ENCODE results near the gene TMEM131L. TPM values are rescaled to one million over a fixed set of nuclear protein-coding genes. Genes with fewer than 3 reads are reported as not detected.

The TMEM131L gene
- total RNA-seq, 1 experiment from 2014 or later = 19.7 TPM

DNA sequence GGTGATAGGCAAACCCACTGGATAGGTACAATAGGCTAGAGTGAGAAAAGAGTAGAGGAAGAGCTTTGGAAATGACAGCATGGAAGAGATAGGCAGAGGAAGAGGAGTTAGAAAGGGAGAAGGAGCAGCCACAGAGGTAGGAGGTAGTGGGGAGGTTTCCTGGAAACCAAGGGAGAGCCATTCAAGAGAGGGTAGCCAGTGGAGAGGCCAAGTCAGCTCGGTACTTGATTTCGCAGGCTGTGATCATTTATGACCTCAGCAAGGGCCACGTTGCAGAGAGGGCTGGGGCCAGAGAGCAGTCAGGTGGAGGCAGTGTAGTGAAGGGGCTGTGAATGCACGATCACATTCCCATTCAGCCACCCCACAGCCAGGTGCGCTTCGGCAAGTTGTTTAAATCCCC, 76.0 kb downstream of the TMEM131L start:
- Histone ChIP-seq H3K4me1 (ENCODE audit: control insufficient read depth in 1 of 2, insufficient read depth in 2 of 2, low read length in 2 of 2) (no peaks in the 10 kb centered on the region), H2AFZ (ENCODE audit: low read depth, low read length, poor library complexity, severe bottlenecking) (no peak overlapping the region), H3K4me2 (ENCODE audit: low read length) (no peak overlapping the region), H3K9me2 (ENCODE audit: insufficient read depth) (no peaks in the 10 kb centered on the region), H3K9ac (ENCODE audit: low read length) (no peak overlapping the region), H3K27me3 (ENCODE audit: insufficient read depth, low read length) (no peaks in the 10 kb centered on the region), H3K4me3 (replicated peaks in 1 of 2; ENCODE audit: low read depth in 1 of 2, low read length in 2 of 2) (no peak overlapping the region), H3K9me3 (ENCODE audit: control insufficient read depth in 1 of 2, insufficient read depth in 1 of 2, low read depth in 1 of 2, low read length in 2 of 2) (no peaks in the 10 kb centered on the region), H3K36me3 (ENCODE audit: control insufficient read depth in 1 of 2, insufficient read depth in 2 of 2, low read length in 2 of 2) (no peaks in the 10 kb centered on the region), H3K79me2 (ENCODE audit: insufficient read depth, low read length) (peaks cover 4% of the 10 kb centered on the region; the same call in 1 of the 2 replicates), H3K27ac (ENCODE audit: low read depth, low read length) (no peak overlapping the region), H4K20me1 (ENCODE audit: insufficient read depth) (no peaks in the 10 kb centered on the region)
- ATAC-seq (no peak), DNase-seq (ENCODE audit: low read depth, low spot score) (no peak)
- ChIA-PET CTCF (no interaction called here), RAD21 (ENCODE audit: low non-redundant PET in 1 of 2, low total read pairs in 2 of 2, uncharacterized antibody in 2 of 2, unreplicated experiment in 2 of 2) (interaction anchor here in 1 of 2 experiments (0.6 kb wide), 1 partner anchor 46 kb away, joined by 4 read pairs; no protein-coding TSS in a partner anchor), POLR2A (no interaction called here)
- intact Hi-C loops (cut with micrococcal nuclease) = no loop called here
- no TSS peak for BruUV-seq (replicated peaks)
- no peak for TF ChIP-seq EZH2 (IDR thresholded peaks at IDR 0.05)
- no peak for TF ChIP-seq RAD21 (IDR thresholded peaks at IDR 0.05; ENCODE audit: low read depth)
- no peak for TF ChIP-seq POLR2A (IDR thresholded peaks at IDR 0.05; ENCODE audit: borderline replicate concordance, extremely low read depth, insufficient read depth, insufficient read length)
- TF ChIP-seq YY1 (IDR thresholded peaks at IDR 0.05; ENCODE audit: extremely low read depth, insufficient replicate concordance, low read depth, low read length) = no peak
- TF ChIP-seq, protein P1, sequence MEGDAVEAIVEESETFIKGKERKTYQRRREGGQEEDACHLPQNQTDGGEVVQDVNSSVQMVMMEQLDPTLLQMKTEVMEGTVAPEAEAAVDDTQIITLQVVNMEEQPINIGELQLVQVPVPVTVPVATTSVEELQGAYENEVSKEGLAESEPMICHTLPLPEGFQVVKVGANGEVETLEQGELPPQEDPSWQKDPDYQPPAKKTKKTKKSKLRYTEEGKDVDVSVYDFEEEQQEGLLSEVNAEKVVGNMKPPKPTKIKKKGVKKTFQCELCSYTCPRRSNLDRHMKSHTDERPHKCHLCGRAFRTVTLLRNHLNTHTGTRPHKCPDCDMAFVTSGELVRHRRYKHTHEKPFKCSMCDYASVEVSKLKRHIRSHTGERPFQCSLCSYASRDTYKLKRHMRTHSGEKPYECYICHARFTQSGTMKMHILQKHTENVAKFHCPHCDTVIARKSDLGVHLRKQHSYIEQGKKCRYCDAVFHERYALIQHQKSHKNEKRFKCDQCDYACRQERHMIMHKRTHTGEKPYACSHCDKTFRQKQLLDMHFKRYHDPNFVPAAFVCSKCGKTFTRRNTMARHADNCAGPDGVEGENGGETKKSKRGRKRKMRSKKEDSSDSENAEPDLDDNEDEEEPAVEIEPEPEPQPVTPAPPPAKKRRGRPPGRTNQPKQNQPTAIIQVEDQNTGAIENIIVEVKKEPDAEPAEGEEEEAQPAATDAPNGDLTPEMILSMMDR (IDR thresholded peaks at IDR 0.05 in 2 of 3, conservative IDR thresholded peaks at IDR 0.05 in 1 of 3; ENCODE audit: borderline replicate concordance in 1 of 3, insufficient read depth in 1 of 3, low read depth in 2 of 3, low read length in 2 of 3) = no peak
- no peak for TF ChIP-seq EGR1 (IDR thresholded peaks at IDR 0.05; ENCODE audit: low read depth)
- TF ChIP-seq JUND (IDR thresholded peaks at IDR 0.05) = no peak
- TF ChIP-seq SIN3A (IDR thresholded peaks at IDR 0.05; ENCODE audit: low read depth) = no peak
- TF ChIP-seq, protein P2, sequence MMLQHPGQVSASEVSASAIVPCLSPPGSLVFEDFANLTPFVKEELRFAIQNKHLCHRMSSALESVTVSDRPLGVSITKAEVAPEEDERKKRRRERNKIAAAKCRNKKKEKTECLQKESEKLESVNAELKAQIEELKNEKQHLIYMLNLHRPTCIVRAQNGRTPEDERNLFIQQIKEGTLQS (IDR thresholded peaks at IDR 0.05) = no peak
- TF ChIP-seq CEBPB (IDR thresholded peaks at IDR 0.05; ENCODE audit: low read depth) = no peak
- TF ChIP-seq, protein P3, sequence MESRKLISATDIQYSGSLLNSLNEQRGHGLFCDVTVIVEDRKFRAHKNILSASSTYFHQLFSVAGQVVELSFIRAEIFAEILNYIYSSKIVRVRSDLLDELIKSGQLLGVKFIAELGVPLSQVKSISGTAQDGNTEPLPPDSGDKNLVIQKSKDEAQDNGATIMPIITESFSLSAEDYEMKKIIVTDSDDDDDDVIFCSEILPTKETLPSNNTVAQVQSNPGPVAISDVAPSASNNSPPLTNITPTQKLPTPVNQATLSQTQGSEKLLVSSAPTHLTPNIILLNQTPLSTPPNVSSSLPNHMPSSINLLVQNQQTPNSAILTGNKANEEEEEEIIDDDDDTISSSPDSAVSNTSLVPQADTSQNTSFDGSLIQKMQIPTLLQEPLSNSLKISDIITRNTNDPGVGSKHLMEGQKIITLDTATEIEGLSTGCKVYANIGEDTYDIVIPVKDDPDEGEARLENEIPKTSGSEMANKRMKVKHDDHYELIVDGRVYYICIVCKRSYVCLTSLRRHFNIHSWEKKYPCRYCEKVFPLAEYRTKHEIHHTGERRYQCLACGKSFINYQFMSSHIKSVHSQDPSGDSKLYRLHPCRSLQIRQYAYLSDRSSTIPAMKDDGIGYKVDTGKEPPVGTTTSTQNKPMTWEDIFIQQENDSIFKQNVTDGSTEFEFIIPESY (IDR thresholded peaks at IDR 0.05; ENCODE audit: extremely low read depth, insufficient replicate concordance, low read length) = no peak
- TF ChIP-seq, protein P4, sequence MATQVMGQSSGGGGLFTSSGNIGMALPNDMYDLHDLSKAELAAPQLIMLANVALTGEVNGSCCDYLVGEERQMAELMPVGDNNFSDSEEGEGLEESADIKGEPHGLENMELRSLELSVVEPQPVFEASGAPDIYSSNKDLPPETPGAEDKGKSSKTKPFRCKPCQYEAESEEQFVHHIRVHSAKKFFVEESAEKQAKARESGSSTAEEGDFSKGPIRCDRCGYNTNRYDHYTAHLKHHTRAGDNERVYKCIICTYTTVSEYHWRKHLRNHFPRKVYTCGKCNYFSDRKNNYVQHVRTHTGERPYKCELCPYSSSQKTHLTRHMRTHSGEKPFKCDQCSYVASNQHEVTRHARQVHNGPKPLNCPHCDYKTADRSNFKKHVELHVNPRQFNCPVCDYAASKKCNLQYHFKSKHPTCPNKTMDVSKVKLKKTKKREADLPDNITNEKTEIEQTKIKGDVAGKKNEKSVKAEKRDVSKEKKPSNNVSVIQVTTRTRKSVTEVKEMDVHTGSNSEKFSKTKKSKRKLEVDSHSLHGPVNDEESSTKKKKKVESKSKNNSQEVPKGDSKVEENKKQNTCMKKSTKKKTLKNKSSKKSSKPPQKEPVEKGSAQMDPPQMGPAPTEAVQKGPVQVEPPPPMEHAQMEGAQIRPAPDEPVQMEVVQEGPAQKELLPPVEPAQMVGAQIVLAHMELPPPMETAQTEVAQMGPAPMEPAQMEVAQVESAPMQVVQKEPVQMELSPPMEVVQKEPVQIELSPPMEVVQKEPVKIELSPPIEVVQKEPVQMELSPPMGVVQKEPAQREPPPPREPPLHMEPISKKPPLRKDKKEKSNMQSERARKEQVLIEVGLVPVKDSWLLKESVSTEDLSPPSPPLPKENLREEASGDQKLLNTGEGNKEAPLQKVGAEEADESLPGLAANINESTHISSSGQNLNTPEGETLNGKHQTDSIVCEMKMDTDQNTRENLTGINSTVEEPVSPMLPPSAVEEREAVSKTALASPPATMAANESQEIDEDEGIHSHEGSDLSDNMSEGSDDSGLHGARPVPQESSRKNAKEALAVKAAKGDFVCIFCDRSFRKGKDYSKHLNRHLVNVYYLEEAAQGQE (IDR thresholded peaks at IDR 0.05; ENCODE audit: low read depth) = no peak
- TF ChIP-seq, protein P5, sequence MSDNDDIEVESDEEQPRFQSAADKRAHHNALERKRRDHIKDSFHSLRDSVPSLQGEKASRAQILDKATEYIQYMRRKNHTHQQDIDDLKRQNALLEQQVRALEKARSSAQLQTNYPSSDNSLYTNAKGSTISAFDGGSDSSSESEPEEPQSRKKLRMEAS (IDR thresholded peaks at IDR 0.05) = no peak
- TF ChIP-seq ELF1 (IDR thresholded peaks at IDR 0.05; ENCODE audit: borderline replicate concordance, low read depth) = no peak
- no peak for TF ChIP-seq SRF (IDR thresholded peaks at IDR 0.05; ENCODE audit: low read depth)
- TF ChIP-seq EZH2phosphoT487 (IDR thresholded peaks at IDR 0.05; ENCODE audit: borderline replicate concordance) = no peak
- no peak for TF ChIP-seq ZNF274 (IDR thresholded peaks at IDR 0.05; ENCODE audit: low read depth, low read length)
